ENCODE measurements around the gene PPP1R1C.

The PPP1R1C gene

DNA sequence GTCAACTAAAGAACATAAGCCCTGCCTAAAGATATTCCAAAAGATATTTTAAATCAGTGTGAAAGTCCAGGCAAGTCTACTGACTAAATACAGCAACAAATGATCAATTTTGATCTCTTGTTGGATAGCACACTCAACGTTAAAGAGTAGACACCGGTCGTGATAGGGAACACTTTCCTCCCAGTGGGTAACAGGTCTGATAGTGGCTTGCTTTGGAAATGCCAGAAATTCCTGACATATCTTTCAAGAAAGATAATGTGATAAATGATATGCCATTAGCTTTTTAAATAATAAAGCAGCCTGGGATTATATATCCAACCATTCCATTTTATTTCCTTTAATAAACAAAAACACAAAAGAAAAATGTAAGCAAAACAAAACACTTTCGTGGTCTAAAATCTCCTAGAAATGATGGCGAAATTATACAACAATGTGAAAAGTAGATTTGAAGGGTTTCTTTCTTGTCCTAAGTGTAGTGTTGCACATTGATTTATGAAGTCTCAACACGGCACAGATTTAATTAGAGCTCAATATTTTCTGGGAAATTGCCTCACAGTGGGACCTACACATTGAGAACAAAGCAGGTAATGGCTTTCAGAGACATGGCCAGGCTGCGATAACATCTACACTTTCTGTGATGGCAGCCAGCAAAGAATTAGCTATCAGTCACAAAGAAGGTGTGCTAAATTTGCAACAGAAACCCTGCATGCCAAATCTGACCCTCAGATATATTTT lies 158.6 kb downstream of the PPP1R1C start:
- TF ChIP-seq, protein P1, sequence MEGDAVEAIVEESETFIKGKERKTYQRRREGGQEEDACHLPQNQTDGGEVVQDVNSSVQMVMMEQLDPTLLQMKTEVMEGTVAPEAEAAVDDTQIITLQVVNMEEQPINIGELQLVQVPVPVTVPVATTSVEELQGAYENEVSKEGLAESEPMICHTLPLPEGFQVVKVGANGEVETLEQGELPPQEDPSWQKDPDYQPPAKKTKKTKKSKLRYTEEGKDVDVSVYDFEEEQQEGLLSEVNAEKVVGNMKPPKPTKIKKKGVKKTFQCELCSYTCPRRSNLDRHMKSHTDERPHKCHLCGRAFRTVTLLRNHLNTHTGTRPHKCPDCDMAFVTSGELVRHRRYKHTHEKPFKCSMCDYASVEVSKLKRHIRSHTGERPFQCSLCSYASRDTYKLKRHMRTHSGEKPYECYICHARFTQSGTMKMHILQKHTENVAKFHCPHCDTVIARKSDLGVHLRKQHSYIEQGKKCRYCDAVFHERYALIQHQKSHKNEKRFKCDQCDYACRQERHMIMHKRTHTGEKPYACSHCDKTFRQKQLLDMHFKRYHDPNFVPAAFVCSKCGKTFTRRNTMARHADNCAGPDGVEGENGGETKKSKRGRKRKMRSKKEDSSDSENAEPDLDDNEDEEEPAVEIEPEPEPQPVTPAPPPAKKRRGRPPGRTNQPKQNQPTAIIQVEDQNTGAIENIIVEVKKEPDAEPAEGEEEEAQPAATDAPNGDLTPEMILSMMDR (IDR thresholded peaks at IDR 0.05) = no peak
- TF ChIP-seq ZFX (IDR thresholded peaks at IDR 0.05; ENCODE audit: borderline replicate concordance) = no peak
- H3K27ac ChIP-seq = no peak overlapping the region

DNA sequence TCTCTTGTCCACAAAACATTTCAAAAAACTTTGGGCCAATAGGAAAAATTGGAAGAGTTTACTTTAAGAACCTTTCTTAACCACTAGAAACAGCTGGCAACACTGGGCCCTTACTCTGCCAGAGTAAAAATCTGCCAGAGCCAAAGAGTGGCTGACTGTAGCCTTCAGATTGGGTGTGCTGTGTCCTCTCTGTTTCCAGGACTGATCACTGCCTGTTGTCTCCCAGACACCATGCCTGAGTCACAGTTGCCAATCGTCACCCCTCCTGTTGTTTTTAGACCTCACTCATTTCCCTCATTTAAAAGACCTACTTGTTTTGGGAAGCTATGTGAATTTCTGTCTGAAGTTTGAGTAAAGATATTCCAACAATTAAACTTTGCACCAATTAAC lies 159.1 kb downstream of the PPP1R1C start:
- no peak for TF ChIP-seq ZFX (IDR thresholded peaks at IDR 0.05; ENCODE audit: borderline replicate concordance)
- TF ChIP-seq, protein P1 (IDR thresholded peaks at IDR 0.05) = no peak
- no peak overlapping the region for H3K27ac ChIP-seq

GRCh38 chr2:182148344-182148743 lies 162.7 kb downstream of the PPP1R1C start:
- no peak for TF ChIP-seq ZFX (IDR thresholded peaks at IDR 0.05; ENCODE audit: borderline replicate concordance)
- TF ChIP-seq, protein P1 (IDR thresholded peaks at IDR 0.05) = no peak
- H3K27ac ChIP-seq = no peak overlapping the region

DNA sequence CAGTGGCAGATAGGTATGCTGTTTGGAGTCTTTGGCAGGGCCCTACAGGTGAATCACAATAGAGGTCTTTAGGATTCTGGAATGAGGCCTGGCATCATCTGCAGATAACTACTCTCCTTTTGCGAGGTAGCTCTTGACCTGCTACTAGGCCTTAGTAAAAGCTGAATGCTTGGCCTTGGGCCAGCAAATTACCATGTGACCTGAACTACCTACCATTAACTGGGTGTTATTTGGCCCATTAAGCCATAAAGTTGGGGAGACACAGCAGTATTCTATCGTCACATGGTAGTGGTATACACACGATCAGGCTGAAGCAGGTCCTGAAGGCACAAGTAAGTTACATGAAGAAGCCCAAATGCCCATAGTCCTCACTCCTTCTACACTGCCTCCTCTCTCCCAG lies 178.2 kb downstream of the PPP1R1C start:
- TF ChIP-seq, protein P1 (IDR thresholded peaks at IDR 0.05) = no peak
- no peak for TF ChIP-seq ZFX (IDR thresholded peaks at IDR 0.05; ENCODE audit: borderline replicate concordance)
- H3K27ac ChIP-seq = no peak overlapping the region

DNA sequence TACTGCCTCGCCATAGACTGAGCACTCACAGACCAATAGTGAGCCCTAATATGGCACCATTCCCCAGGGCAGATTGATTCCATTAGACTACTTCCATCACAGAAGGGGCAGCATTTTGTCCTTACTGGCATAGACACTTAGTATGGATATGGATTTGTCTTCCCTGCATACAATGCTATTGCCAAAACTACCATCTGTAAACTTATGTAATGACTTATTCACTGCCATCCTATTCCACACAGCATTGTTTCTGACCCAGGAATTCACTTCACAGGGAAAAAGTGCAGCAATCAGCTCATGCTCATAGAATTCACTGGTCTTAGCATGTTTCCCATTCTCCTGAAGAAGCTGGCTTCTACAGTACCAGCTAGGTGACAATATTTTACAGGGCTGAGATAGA lies 179.0 kb downstream of the PPP1R1C start:
- TF ChIP-seq, protein P1 (IDR thresholded peaks at IDR 0.05) = no peak
- no peak for TF ChIP-seq ZFX (IDR thresholded peaks at IDR 0.05; ENCODE audit: borderline replicate concordance)
- H3K27ac ChIP-seq = no peak overlapping the region

GRCh38 chr2:182165202-182165601 lies 179.5 kb downstream of the PPP1R1C start:
- TF ChIP-seq, protein P1 (IDR thresholded peaks at IDR 0.05) = no peak
- no peak for TF ChIP-seq ZFX (IDR thresholded peaks at IDR 0.05; ENCODE audit: borderline replicate concordance)

DNA sequence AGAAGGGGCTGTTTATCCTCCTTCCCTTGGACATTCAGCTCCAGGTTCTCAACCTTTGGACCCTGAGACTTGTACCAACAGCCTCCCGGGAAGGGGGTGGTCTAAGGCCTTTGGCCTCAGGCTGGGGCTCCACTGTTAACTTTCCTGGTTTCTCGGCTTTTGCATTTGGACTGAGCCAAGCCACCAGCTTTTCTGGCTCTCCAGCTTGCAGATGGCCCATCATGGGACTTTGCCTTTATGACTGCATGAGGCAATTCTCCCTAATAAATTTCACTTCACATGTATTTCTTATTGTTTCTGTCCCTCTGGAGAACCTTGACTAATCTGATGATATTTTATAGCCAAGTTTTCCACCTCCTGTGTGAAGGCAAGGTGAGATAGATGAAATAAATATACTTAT lies 180.8 kb downstream of the PPP1R1C start:
- TF ChIP-seq, protein P1 (IDR thresholded peaks at IDR 0.05) = no peak
- no peak for TF ChIP-seq ZFX (IDR thresholded peaks at IDR 0.05; ENCODE audit: borderline replicate concordance)
- no peak overlapping the region for H3K27ac ChIP-seq

More at GRCh38 chr2:182165202-182165601, 179.5 kb downstream of the PPP1R1C start:
- no peak overlapping the region for H3K27ac ChIP-seq
